Choroid plexus epithelial cell (primary cell): Measurements from ENCODE around the gene SHLD2.
"Not testable (repeated sequence)": the region's sequence is repeated elsewhere in the genome, so short reads cannot be mapped to it uniquely, and the experiment has no call there.

Source experiments
- DNase-seq: peaks from one replicate; pipeline ENCODE4 v3.0.0-alpha.2; 2010; ENCODE audit warnings: low read depth
- H3K4me3 ChIP-seq: 2 replicates; pipeline ENCODE4 v1.5.1; 2011; ENCODE audit warnings: low read depth, mild to moderate bottlenecking, control low read depth, low read length, moderate library complexity
- CTCF ChIP-seq: conservative IDR thresholded peaks from 2 replicates; pipeline ENCODE4 v1.5.1; 2011; ENCODE audit warnings: low read depth, mild to moderate bottlenecking, control low read depth, inconsistent platforms, low read length, moderate library complexity

The SHLD2 gene

GRCh38 chr10:87072449-87072848 lies 22.6 kb upstream of the SHLD2 start:
- H3K4me3 ChIP-seq: no peak overlapping the region
- TF ChIP-seq CTCF: no peak
- DNase-seq: no peak

- not testable (repeated sequence) for H3K4me3 ChIP-seq, DNase-seq
Observed at GRCh38 chr10:87076421-87076820, 18.6 kb upstream of the SHLD2 start.

- no peak for TF ChIP-seq CTCF
- H3K4me3 ChIP-seq: no peak overlapping the region
- DNase-seq: no peak
Observed at GRCh38 chr10:87079106-87079836, 15.7 kb upstream of the SHLD2 start.

- not testable (repeated sequence) for DNase-seq, H3K4me3 ChIP-seq
Observed at GRCh38 chr10:87080621-87081020, 14.4 kb upstream of the SHLD2 start.

GRCh38 chr10:87081574-87081973 lies 13.4 kb upstream of the SHLD2 start:
- H3K4me3 ChIP-seq, DNase-seq: not testable (repeated sequence)

GRCh38 chr10:87082219-87082618 lies 12.8 kb upstream of the SHLD2 start:
- peak; percentile 69 for DNase-seq
- H3K4me3 ChIP-seq: not testable (repeated sequence)

- peak; percentile 82 for DNase-seq
Observed at GRCh38 chr10:87083576-87084290, 11.3 kb upstream of the SHLD2 start.

GRCh38 chr10:87084291-87084782 lies 10.7 kb upstream of the SHLD2 start:
- peak; percentile 67 for DNase-seq
- not testable (repeated sequence) for H3K4me3 ChIP-seq

More at GRCh38 chr10:87083576-87084290, 11.3 kb upstream of the SHLD2 start:
- not testable (repeated sequence) for H3K4me3 ChIP-seq

- no peak overlapping the region for H3K4me3 ChIP-seq
- TF ChIP-seq CTCF: no peak
Observed at GRCh38 chr10:87085537-87085936, 9.5 kb upstream of the SHLD2 start.

GRCh38 chr10:87089746-87090145 lies 5.3 kb upstream of the SHLD2 start:
- H3K4me3 ChIP-seq: no peak overlapping the region
- DNase-seq: no peak
- no peak for TF ChIP-seq CTCF

More at GRCh38 chr10:87085537-87085936, 9.5 kb upstream of the SHLD2 start:
- no peak for DNase-seq
